HepG2 (cell line): ENCODE measurements around the gene TIMELESS. TPM values are rescaled to one million over a fixed set of nuclear protein-coding genes. Genes with fewer than 3 reads are reported as not detected.

Experiments used
- ASH2L ChIP-seq: fragments of 300-600, 200-600 bp; sonication (generic); IDR thresholded peaks from 2 replicates; pipeline ENCODE4 v1.7.0; 2017; ENCODE audit warnings: low read depth, mild to moderate bottlenecking, moderate library complexity, mixed read lengths, low read length; ENCODE audit not compliant: insufficient read length
- BCL6 ChIP-seq: IDR thresholded peaks from 2 replicates; pipeline ENCODE4 v1.6.1; 2016; ENCODE audit warnings: missing genetic modification reagents, missing compliant biosample characterization
- E2F5 ChIP-seq: sonication (generic); formaldehyde crosslinking; conservative IDR thresholded peaks from 2 replicates; pipeline ENCODE4 v1.4.0; 2020; ENCODE audit warnings: missing genetic modification reagents
- ISL2 ChIP-seq: sonication (generic); formaldehyde crosslinking; IDR thresholded peaks from 2 replicates; pipeline ENCODE4 v1.5.0; 2020; ENCODE audit warnings: missing genetic modification reagents
- MYNN ChIP-seq: sonication (generic); formaldehyde crosslinking; IDR thresholded peaks from 2 replicates; pipeline ENCODE4 v1.4.0; 2020; ENCODE audit warnings: mild to moderate bottlenecking, low read depth, missing genetic modification reagents
- NFIB ChIP-seq: sonication (generic); formaldehyde crosslinking; IDR thresholded peaks from 2 replicates; pipeline ENCODE4 v1.9.0; 2021; ENCODE audit warnings: missing genetic modification reagents, mild to moderate bottlenecking, borderline replicate concordance
- SRSF1 ChIP-seq: fragments of 200-400 bp; formaldehyde crosslinking; optimal IDR thresholded peaks from 2 replicates; pipeline ENCODE3; 2017; ENCODE audit warnings: mild to moderate bottlenecking, low read depth, low read length, moderate library complexity
- TRIM24 ChIP-seq: sonication (generic); formaldehyde crosslinking; IDR thresholded peaks from 2 replicates; pipeline ENCODE4 v1.8.0; 2022; ENCODE audit warnings: mild to moderate bottlenecking, missing genetic modification reagents
- WIZ ChIP-seq: sonication (generic); formaldehyde crosslinking; IDR thresholded peaks from 2 replicates; pipeline ENCODE4 v1.5.1; 2020; ENCODE audit warnings: mild to moderate bottlenecking, missing genetic modification reagents
- XBP1 ChIP-seq: sonication (generic); formaldehyde crosslinking; IDR thresholded peaks from 2 replicates; pipeline ENCODE4 v1.5.0; 2020; ENCODE audit warnings: missing genetic modification reagents
- ZBTB42 ChIP-seq: sonication (generic); formaldehyde crosslinking; IDR thresholded peaks from 2 replicates; pipeline ENCODE4 v1.5.0; 2020; ENCODE audit warnings: mild to moderate bottlenecking, missing genetic modification reagents
- ZC3H13 ChIP-seq: sonication (generic); formaldehyde crosslinking; IDR thresholded peaks from 2 replicates; pipeline ENCODE4 v1.8.1; 2023; ENCODE audit warnings: mild to moderate bottlenecking, missing genetic modification reagents, moderate library complexity
- ZNF263 ChIP-seq: sonication (generic); formaldehyde crosslinking; IDR thresholded peaks from 2 replicates; pipeline ENCODE4 v1.4.0; 2020; ENCODE audit warnings: missing genetic modification reagents
- ZNF44 ChIP-seq: sonication (generic); formaldehyde crosslinking; IDR thresholded peaks from 2 replicates; pipeline ENCODE4 v1.5.1; 2020; ENCODE audit warnings: mild to moderate bottlenecking, missing genetic modification reagents
- ZNF446 ChIP-seq: sonication (generic); formaldehyde crosslinking; IDR thresholded peaks from 2 replicates; pipeline ENCODE4 v1.5.0; 2020; ENCODE audit warnings: mild to moderate bottlenecking, missing genetic modification reagents
- ZNF484 ChIP-seq: sonication (generic); formaldehyde crosslinking; IDR thresholded peaks from 2 replicates; pipeline ENCODE4 v1.5.1; 2020; ENCODE audit warnings: mild to moderate bottlenecking, low read depth, missing genetic modification reagents, borderline replicate concordance
- ZNF501 ChIP-seq: sonication (generic); formaldehyde crosslinking; IDR thresholded peaks from 2 replicates; pipeline ENCODE4 v1.5.1; 2020; ENCODE audit warnings: mild to moderate bottlenecking, moderate library complexity, missing genetic modification reagents
- ZNF609 ChIP-seq: sonication (generic); formaldehyde crosslinking; IDR thresholded peaks from 2 replicates; pipeline ENCODE4 v1.4.0; 2020; ENCODE audit warnings: mild to moderate bottlenecking, missing genetic modification reagents, borderline replicate concordance
- ZNF775 ChIP-seq: sonication (generic); formaldehyde crosslinking; IDR thresholded peaks from 2 replicates; pipeline ENCODE4 v1.4.0; 2020; ENCODE audit warnings: missing genetic modification reagents, mild to moderate bottlenecking, moderate library complexity, borderline replicate concordance
- ZSCAN30 ChIP-seq: sonication (generic); formaldehyde crosslinking; IDR thresholded peaks from 2 replicates; pipeline ENCODE4 v1.5.0; 2020; ENCODE audit warnings: mild to moderate bottlenecking, missing genetic modification reagents
- polyA plus RNA-seq, 8 experiments: library from polyadenylated mRNA; depleted of rRNA in 3 of 8; stranded (reverse) in 7 of 8; unstranded in 1 of 8; fragments of >200 nt; fragmentation: Illumina TruSeq in 4 of 8; extraction: Trizol in 4 of 8; gene quantifications; 2 replicates each; pipeline versions ENCODE4 v1.2.1 to v1.2.3, GENCODE V29; 2011 to 2016; ENCODE audit warnings: low read depth in 4 of 8, missing spikeins in 1 of 8, mixed read lengths in 1 of 8; ENCODE audit not compliant: insufficient read depth in 1 of 8
- total RNA-seq, 5 experiments: library from RNA; depleted of rRNA; stranded (reverse); fragments of >200 nt; fragmentation: Illumina TruSeq; extraction: Trizol; gene quantifications; 2 replicates each; pipeline ENCODE4 v1.2.3, GENCODE V29; 2016; ENCODE audit warnings: low read depth in 1 of 5
- TF ChIP-seq, protein P1 (sequence below): sonication (generic); formaldehyde crosslinking; IDR thresholded peaks from 2 replicates; pipeline ENCODE4 v1.5.1; 2020; ENCODE audit warnings: missing genetic modification reagents, mild to moderate bottlenecking, borderline replicate concordance
- TF ChIP-seq, protein P2 (sequence below): IDR thresholded peaks from 2 replicates; pipeline ENCODE4 v1.6.1; 2016; ENCODE audit warnings: mild to moderate bottlenecking, missing biosample characterization, missing genetic modification reagents

Gene TIMELESS
- total and polyA plus RNA-seq, 2 of the 13 experiments (the other 11 are each of a cell fraction or from before 2014, with no cell fraction given), result 4.0 to 20.3 TPM

GRCh38 chr12:56448860-56449621 is at the start of gene TIMELESS (continued):
- TF ChIP-seq ZNF775 (CRISPR knock-in tag), result no peak
- TF ChIP-seq ZNF263 (CRISPR knock-in tag), result peak; percentile 57; the same call in 1 of the 2 replicates
- TF ChIP-seq ZNF484 (CRISPR knock-in tag), result 0 out of 2 replicates have a peak, but pooled peaks have one; percentile 41
- peak; percentile 78 for TF ChIP-seq SRSF1
- TF ChIP-seq ISL2 (CRISPR knock-in tag), result peak; percentile 73; the same call in 1 of the 2 replicates
- no peak for TF ChIP-seq ZSCAN30
- no peak for TF ChIP-seq NFIB (CRISPR knock-in tag)
- no peak for TF ChIP-seq ZNF609 (CRISPR knock-in tag)
- peak; percentile 68; the same call in 1 of the 2 replicates for TF ChIP-seq WIZ (CRISPR knock-in tag)
- no peak for TF ChIP-seq MYNN (CRISPR knock-in tag)
- TF ChIP-seq ASH2L, result peak; percentile 90
- TF ChIP-seq ZNF446, result peak; percentile 73; the same call in 1 of the 2 replicates
- peak; percentile 70; the same call in 1 of the 2 replicates for TF ChIP-seq ZC3H13 (CRISPR knock-in tag)
- TF ChIP-seq E2F5 (CRISPR knock-in tag), result peak; percentile 94
- peak; percentile 80; the same call in 1 of the 2 replicates for TF ChIP-seq ZNF44 (CRISPR knock-in tag)
- TF ChIP-seq, protein P1, sequence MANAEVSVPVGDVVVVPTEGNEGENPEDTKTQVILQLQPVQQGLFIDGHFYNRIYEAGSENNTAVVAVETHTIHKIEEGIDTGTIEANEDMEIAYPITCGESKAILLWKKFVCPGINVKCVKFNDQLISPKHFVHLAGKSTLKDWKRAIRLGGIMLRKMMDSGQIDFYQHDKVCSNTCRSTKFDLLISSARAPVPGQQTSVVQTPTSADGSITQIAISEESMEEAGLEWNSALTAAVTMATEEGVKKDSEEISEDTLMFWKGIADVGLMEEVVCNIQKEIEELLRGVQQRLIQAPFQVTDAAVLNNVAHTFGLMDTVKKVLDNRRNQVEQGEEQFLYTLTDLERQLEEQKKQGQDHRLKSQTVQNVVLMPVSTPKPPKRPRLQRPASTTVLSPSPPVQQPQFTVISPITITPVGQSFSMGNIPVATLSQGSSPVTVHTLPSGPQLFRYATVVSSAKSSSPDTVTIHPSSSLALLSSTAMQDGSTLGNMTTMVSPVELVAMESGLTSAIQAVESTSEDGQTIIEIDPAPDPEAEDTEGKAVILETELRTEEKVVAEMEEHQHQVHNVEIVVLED, result peak; percentile 64
- TF ChIP-seq BCL6 (CRISPR knock-in tag), result peak; percentile 58; the same call in 1 of the 2 replicates
- TF ChIP-seq TRIM24 (CRISPR knock-in tag), result no peak
- TF ChIP-seq, protein P2, sequence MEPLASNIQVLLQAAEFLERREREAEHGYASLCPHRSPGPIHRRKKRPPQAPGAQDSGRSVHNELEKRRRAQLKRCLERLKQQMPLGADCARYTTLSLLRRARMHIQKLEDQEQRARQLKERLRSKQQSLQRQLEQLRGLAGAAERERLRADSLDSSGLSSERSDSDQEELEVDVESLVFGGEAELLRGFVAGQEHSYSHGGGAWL (CRISPR knock-in tag), result peak; percentile 86
- peak; percentile 85 for TF ChIP-seq ZNF501 (CRISPR knock-in tag)
- TF ChIP-seq ZBTB42 (CRISPR knock-in tag), result 0 out of 2 replicates have a peak, but pooled peaks have one; percentile 64
- TF ChIP-seq XBP1 (CRISPR knock-in tag), result 0 out of 2 replicates have a peak, but pooled peaks have one; percentile 54
